Forelimb muscle (tissue), 1 donor: ENCODE results near the gene TYW3. TPM values are rescaled to one million over a fixed set of nuclear protein-coding genes. Genes with fewer than 3 reads are reported as not detected.
A peak's percentile ranks its signal among the peaks of the same experiment; 100 is the strongest.

Source experiments
- DNase-seq: peaks from one replicate; pipeline ENCODE4 v3.0.0-alpha.2; 2013; ENCODE audit warnings: low read depth
- polyA plus RNA-seq: library from polyadenylated mRNA; unstranded; fragments of 120-200 nt; gene quantifications from one replicate; pipeline ENCODE4 v1.2.1, GENCODE V29; 2013; ENCODE audit not compliant: insufficient read length

Gene TYW3, protein sequence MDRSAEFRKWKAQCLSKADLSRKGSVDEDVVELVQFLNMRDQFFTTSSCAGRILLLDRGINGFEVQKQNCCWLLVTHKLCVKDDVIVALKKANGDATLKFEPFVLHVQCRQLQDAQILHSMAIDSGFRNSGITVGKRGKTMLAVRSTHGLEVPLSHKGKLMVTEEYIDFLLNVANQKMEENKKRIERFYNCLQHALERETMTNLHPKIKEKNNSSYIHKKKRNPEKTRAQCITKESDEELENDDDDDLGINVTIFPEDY
- 15.1 TPM for polyA plus RNA-seq

DNA sequence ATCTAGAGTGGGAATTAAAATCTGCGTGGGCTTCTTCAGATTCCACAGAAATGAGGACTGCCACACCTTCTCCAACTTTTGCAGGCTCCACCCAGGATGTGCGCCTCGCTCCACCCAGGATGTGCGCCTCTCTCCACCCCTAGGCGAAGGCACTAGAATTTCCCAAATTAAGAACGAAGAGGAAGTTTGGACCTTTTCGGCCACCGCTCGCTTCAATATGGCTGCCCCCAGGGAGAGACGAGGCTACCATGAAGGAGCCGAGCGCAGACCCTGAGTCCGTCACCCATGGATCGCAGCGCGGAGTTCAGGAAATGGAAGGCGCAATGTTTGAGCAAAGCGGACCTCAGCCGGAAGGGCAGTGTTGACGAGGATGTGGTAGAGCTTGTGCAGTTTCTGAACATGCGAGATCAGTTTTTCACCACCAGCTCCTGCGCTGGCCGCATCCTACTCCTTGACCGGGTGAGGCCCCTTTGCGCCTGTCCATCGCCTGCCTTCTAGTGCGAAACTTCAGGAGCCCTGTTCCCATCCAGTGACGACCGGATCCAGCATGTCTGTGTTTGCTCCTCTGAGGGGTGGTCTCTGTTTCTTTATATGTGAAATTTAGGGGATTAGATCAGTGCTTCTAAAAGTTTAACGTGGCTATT is at the start of gene TYW3, which contains the start of gene CRYZ:
Gene TYW3 (plus strand): TSS at position 193 of the 644 bp plus-strand sequence. CDS start 93 bp downstream, at position 286.
Gene CRYZ (minus strand): TSS at position 91 of the 644 bp plus-strand sequence. CDS start 8,229 bp downstream, outside the sequence.
- peak; percentile 88 for DNase-seq

DNA sequence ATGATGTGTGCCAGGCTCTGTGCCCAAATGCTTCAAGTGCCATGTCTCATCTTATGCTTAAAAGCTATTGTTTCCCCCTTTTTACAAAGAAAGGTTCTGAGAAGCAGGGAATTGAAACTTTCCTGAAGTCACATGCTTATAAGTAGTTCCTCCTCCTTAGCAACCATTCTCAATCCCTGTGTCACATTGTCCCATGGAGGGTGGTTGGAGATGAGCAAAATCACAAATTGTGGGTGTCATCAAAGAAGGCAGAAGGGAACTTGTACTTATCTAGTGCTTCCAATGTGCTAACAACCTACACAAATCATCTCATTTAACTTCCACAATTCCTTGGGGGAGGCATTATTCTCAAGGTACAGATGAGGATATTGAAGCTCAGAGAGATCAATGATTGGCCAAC is 49.3 kb upstream of the TYW3 start:
- DNase-seq, result no peak

DNA sequence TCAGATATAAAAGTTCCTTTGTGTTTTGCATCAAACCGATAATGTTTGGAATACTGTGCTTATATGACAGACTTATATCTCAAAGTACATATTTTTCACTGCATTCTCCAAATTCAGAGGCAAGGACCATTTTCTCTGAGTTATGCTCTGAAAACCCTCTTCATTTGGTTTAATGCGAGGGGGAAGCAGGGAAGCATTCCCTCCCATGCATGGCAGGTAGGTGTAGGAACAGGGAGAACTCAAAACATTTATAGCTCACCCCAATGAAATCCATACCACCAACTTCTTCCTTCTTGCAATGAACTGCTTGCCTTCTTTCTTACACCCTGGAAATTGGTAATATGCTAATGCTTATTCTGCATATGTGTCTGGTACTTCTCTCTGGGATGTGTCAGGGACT is 48.7 kb upstream of the TYW3 start:
- DNase-seq, result no peak

DNA sequence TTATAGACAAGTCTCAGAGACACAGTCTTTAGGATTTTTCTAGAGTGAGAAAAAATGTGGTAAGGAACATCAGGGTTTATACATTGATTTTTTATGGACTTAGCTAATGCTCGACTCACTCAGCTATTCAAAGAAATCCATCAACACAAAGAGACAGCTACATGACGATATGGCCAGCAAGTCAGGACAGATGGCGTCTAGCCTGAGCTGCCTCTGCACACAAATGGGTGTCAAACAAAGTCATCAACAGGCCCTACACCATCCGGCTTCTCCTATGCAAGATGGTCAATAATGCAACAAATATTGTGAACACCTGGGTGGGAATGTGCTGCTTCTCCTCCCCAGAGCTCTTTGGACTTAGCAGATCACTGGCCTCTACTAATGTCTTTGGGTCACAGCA is 46.0 kb upstream of the TYW3 start:
- DNase-seq, result no peak

DNA sequence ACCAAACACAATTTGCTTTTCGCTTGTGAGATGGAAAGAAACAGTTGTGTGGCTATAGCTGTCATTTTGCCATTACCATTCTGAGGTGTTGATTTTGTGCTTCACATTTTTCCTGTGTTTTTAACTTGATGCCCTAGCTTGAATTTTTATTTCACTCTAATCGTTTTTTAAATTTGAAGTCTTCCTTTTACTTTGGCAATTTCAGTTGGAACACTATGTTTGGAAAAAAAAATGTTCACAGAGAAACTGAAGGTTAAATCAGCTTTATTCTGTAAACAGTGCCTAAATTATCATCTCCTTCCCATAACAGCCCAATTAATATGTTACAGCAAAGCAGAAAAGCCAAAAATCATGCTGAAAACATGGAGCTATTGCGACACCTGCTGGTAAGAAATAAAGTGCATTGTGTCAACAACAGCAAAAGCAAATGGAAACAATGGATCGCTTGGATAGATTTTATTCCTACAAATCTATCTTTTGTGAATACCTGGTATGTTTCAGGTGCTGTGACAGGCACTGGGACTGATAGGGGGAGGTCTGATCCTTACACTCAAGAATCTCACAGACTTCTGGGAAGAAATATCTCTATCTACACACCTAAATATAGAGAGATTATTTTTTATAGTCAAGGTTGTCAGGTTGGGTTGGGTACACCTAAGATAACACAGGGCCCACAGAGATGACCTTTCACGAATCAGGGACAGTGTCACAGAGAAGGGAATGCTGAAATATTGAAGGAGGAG is 43.2 kb upstream of the TYW3 start:
- DNase-seq, result peak; percentile 56

DNA sequence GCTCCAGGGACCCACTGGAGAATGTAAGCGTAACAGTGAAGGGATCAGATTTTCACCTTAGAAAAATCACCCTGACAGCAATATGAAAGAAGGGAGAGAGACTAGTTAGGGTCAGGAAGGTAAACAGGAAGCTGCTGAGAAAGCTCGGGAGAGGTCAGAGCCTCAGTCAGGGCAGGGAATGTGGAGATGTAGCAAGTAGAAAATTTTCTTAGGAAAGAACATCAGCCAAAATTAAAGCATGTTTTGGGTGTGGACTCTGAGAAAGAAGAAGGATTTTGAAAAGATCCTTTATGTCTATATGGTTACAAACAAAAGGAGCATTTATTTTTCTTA is 42.6 kb upstream of the TYW3 start:
- DNase-seq, result no peak

DNA sequence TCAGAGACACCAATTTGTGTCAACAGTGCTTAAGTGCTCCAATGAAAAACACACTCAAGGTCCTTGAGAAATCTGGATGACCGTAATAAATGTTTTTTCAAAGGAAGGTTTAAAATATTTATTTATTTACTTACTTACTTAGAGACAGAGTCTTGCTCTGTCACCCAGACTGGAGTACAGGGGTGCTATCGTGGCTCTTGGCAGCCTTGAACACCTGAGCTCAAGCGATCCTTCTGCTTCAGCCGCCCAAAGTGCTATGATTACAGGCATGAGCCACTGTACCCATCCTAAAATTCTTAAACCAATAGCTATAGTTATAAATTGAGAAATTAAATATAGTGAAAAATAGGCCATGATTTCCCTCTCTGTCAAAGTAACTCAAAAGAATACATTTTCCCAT is 42.0 kb upstream of the TYW3 start:
- no peak for DNase-seq

DNA sequence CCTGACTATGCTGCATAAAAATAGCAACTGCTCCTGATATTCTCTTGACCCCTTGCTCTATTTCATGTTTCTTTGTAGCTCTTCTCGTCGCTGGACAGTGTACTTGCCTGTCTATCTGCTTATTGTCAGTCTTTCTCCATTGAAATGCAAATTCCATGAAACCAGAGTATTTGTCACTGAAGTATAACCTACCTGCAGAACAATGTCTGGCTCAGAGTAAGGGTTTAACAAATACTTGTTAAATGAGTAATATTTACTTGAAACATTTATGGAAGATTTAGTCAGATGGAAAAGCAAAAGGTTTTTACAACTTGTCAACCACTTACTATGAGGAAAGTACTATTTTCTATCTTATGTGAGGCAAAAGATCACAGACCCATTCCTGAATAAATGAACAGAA is 39.5 kb upstream of the TYW3 start:
- no peak for DNase-seq

DNA sequence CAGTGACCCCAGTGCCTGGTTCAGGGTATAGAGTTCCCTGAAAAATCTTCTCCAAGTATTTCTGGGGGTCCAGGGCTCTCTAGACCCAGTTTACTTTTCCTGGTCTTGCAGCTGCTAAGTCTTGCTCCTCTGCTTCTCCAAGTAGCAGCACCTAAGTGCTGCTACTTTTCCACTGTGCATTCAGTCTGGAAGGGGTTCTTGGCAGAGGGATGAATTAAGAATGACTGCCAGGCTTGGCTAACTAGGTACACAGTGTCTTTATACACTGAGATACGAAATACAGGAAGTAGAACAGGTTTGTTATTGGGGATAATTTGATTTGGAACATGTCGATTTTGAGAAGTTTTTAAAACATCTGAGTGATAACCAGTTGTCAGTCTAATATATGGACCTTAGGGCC is 35.1 kb upstream of the TYW3 start:
- DNase-seq, result no peak

DNA sequence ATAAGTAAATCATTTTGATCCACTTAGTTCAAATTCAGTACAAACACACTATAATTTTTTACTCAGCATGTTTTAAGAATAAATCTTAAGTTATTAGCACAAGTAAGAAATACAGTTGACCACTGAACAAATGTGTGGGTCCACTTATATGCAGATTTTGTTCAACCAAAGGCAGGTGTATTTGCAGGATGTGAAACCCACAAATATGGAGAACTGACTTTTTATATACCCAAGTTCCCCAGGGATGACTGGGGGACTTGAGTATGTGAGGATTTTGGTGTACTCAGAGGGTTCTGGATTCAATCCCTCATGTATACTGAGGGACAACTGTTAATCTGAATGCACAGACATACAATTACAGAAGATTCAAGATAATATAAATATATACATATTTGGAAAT is 33.6 kb upstream of the TYW3 start:
- no peak for DNase-seq

DNA sequence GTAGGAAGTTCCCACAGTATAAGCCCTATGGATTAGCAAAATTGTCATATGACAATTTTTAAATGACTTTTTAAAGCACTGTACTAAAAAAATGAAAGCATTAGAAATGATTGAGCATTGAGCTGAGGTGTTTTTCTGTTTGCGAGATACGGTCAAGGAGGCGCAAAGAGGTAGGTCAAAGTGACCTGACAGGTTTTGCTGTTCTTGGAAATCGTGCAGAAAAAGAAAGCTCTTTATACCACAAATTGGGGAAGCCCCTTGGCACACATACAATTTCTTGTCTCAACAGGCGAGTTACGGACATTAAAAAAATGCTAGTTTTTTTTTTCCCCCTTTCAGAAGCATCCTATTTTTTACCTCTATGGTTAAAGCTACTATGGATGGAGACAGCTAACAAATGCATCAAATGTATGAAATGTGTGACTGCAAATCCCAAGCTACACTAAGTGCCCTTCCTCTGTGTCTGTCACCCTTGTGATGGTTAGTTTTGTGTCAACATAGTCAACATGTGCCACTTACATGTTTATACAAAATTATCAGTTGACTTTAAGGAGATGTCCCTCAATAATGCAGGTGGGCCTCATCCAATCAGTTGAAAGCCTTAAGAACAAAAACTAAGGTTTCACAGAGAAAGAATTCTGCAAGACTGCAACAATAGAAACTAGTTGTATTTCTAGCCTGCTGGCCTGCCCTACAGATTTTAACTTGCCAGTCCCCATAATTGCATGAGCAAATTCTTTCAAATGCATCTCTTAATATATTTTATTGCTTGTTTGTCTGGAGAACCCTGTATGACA is 29.4 kb upstream of the TYW3 start:
- DNase-seq, result no peak

DNA sequence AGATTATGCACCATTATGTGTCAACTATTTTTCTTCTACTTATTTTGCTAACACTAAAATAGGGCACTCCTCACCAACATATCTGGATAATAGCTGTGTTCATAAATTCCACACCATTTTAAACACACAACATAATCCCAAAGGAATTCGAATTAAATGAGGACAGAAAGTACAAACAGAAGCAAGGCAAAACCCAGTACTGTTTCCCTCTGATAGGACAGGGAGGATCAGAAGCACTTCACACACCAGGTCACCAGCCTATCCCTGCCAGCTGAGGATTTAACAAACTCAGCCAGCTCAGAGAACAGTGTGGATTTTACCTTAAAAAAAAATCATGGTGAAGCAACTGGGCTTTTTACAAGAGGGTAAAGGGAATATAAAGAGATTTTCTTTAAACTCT is 20.1 kb upstream of the TYW3 start:
- no peak for DNase-seq

DNA sequence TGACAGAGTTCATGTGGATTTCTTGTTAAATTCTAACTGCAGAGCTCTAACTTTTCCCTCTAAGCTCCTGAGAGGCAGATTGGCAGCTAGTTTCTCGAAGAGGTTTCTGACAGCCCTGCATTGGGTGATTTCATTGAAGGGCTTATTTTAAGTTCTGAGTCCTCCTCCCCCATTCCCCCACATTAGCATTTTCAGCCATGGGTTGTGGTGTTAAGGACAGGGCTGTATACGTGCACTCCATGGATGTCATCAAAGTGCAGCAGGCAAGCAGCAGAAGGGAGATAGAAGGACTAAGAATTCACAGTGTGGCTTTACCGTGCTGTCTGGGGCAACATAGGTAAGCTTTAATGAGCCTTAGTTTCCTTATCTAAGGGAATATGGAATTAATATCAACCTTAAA is 19.1 kb upstream of the TYW3 start:
- no peak for DNase-seq

DNA sequence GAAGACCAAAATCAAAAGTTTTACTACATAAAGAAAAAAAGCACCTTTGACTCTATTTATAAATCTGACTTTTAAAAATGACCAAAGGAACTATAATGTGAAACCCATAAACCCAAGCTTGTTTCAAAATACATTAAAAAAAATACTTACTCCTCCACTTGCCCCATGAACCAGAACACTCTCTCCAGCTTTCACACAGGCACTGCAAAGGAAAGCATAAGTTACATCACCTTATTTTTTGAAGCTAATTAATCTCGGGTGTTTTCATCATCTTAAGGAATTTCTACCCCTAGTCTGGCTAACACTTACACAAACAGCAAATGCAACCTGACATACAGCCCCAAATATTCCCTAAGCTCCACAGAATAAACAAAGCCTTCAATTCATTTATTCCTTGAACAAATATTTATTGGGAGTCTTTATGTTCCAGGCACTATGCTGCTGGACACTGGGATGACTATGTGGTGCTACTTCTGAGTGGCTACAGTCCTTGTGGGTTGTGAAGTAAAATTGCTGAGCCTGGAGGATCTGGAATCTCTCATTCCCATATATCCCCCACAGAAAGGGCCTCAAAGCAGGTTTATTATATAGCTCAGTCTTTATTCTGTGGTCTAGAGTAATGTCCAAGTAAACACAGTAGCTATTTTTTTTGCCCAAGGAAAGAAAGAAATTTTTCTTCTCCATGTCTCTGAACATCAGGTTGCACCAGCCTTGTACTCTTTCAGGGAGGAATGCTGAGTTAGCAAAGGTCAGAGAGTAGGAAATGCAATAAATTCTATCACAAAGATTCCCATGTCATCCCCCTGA is 18.3 kb upstream of the TYW3 start:
- no peak for DNase-seq

DNA sequence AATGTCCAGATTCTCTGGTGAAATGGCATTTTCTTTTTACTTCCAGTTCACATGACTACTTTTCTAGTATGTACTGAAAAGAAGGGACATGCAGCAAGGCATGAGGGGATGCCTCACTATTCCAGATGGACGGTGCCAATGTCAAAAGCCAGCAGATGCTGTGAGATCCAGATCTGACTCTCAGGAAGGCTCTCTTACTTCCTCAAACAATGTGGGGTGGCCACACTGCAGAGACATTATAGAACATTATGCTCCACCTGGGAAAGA is 17.8 kb upstream of the TYW3 start:
- no peak for DNase-seq

DNA sequence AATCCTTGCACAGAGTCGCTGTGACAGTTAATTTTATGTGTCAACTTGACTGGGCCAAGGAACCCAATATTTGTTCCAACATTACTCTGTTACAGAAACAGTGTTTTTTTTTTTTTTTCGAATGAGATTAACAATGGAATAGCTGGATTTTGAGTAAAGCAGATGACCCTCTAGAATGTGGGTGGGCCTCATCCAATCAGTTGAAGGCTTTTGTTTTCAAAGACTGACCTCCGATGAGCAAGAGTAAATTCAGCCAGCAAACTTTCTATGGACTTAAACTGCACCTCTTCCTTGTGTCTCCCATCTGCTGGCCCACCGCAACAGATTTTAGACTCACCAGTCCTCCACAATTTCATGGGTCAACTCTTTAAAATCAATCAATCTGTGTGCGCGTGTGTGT is 17.1 kb upstream of the TYW3 start:
- DNase-seq, result no peak

DNA sequence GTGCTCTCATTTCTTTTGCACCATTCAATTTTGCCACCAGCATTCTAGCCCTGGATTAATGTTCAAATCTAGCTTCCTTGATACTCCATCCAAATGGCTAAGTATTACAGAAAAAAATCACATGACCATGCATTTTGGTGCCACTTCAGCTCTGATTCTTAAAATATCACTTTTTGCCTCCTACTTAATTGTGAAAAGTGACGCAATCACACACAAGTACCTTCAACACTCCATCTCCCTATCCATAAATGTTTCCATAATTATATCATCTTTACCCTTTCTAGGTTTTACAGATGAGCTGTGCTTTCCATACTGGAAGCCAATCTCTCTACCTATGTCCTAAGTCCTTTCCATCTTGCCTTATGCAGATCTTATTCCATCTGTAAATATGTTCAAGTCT is 16.1 kb upstream of the TYW3 start:
- DNase-seq, result no peak

DNA sequence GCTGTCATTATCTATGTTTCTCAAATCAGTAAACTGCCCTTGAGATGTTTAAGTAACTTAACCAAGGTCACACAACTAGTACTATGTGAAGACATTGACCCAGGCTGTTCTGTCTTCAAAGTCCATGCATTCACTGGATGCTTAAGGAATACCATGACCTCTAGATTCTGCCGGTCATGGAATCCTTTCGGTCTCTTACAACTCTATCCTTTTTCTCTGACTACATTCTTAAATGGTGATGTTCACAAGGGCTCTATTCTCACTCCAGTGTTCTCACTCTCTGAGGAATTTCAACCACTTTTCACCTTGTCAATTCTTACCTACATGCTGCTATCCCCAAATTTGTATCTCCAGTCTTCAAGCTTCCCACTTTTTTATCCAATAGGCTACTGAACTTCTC is 15.3 kb upstream of the TYW3 start:
- no peak for DNase-seq

DNA sequence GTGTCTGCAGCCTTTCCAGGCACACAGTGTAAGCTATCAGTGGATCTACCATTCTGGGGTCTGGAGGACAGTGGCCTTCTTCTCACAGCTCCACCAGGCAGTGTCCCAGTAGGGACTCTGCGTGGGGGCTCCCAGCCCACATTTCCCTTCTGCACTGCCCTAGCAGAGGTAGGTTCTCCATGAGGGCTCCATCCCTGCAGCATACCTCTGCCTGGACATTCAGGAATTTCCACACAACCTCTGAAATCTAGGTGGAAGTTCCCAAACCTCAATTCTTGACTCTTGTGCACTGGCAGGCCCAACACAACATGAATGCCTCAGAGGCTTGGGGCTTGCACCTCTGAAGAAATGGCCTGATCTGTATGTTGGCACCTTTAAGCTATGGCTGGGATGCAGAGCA is 6.9 kb upstream of the TYW3 start:
- no peak for DNase-seq

DNA sequence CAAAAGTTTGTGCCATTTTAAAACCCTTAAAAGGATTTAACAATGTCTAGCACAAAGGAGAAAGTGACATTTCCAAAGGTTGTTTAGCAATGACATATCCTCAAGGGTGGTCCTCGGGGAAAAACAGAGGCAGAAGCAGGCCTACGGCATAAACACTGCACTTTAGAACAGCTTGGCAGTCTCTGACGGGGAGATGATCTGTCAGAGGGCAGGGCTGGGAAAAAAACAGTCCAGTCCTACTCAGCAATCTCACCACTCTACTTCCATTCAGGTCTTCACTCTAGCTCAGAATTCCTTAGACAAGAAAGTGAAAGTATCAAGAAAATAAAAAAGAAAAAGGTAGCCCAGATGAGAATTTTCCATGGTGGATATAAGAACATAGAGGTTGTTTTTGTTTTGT is 4.2 kb upstream of the TYW3 start:
- DNase-seq, result no peak

DNA sequence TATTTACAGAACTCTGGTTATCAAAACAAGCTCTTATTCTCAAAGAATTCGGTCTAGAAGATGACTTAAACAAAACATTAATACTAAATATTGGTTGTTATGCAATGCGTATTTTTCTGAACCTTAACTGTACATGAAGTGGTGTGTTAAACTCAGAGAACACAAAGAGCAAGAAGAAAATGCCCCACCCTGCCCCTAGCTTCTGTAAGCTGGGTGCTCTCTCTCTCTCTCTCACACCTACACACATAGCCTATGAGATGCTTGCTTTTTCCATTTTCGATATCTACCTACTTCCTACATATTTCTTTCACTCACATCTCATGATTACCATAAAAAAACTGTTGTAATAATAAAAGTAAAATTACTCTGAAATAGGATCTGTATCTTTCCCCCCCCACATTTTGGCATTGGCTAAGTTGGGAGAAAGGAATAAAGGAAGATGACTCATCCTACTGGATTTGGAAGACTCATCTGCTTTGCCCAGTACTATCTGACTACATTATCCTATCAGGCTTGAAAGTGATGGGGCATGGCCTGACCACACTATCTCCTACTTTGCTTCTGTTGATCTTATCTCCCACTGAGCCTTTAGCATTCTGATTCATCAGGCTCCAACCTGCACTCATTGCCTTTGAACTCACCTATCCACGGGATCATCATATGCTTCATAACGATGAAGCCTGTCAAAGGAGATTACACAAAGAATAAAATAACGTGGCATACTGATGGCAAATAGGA is 3.0 kb upstream of the TYW3 start:
- DNase-seq, result no peak
